OCI-LY3 (cell line): ENCODE results near the gene LYRM7.
A peak's percentile ranks its signal among the peaks of the same experiment; 100 is the strongest.

Experiments
- H2AFZ ChIP-seq: fragments of 200-600, 300-600 bp; shearing (Covaris generic); 2 replicates; pipeline ENCODE4 v1.6.0; 2014; ENCODE audit warnings: antibody characterized with exemption, low read depth, low read length
- H3K27ac ChIP-seq: fragments of 200-600, 300-600 bp; sonication (generic); 2 replicates; pipeline ENCODE4 v1.5.1; 2014; ENCODE audit warnings: mild to moderate bottlenecking, low read length, moderate library complexity, mixed read lengths
- H3K27me3 ChIP-seq: fragments of 200-600, 300-600 bp; sonication (generic); 2 replicates; pipeline ENCODE4 v1.6.1; 2014; ENCODE audit warnings: low read depth, low read length, mixed read lengths
- H3K36me3 ChIP-seq: fragments of 200-600, 300-600 bp; sonication (generic); replicated peaks from 2 replicates; pipeline ENCODE3; 2014; ENCODE audit warnings: low read depth, low read length, mixed read lengths
- H3K4me1 ChIP-seq: fragments of 300-600, 200-600 bp; sonication (generic); 2 replicates; pipeline ENCODE4 v1.6.1; 2014; ENCODE audit warnings: low read length, mixed read lengths
- H3K4me2 ChIP-seq: fragments of 200-600, 300-600 bp; sonication (generic); 2 replicates; pipeline ENCODE4 v1.6.1; 2014; ENCODE audit warnings: low read length, mixed read lengths
- H3K4me3 ChIP-seq: fragments of 300-600, 200-600 bp; sonication (generic); 2 replicates; pipeline ENCODE4 v1.5.1; 2014; ENCODE audit warnings: antibody characterized with exemption, mild to moderate bottlenecking, low read length, moderate library complexity
- H3K79me2 ChIP-seq: fragments of 300-600, 200-600 bp; shearing (Covaris generic); 2 replicates; pipeline ENCODE4 v1.6.1; 2014; ENCODE audit warnings: mild to moderate bottlenecking, low read length, mixed read lengths
- H3K9ac ChIP-seq: fragments of 300-600, 200-600 bp; shearing (Covaris generic); 2 replicates; pipeline ENCODE4 v1.6.0; 2014; ENCODE audit warnings: mild to moderate bottlenecking, low read length, moderate library complexity
- H3K9me3 ChIP-seq: fragments of 200-600, 300-600 bp; shearing (Covaris generic); 2 replicates; pipeline ENCODE4 v1.6.1; 2014; ENCODE audit warnings: low read length, mixed read lengths; ENCODE audit not compliant: insufficient read depth
- H4K20me1 ChIP-seq: fragments of 200-600, 300-600 bp; sonication (generic); 2 replicates; pipeline ENCODE4 v1.6.1; 2016; ENCODE audit warnings: low read length, mixed read lengths; ENCODE audit not compliant: insufficient read depth
- EZH2phosphoT487 ChIP-seq: fragments of 200-600 bp; shearing (Covaris generic); IDR thresholded peaks from 2 replicates; pipeline ENCODE4 v1.6.1; 2018; ENCODE audit warnings: antibody characterized with exemption, mixed run types, low read depth
- TF ChIP-seq, protein P1 (sequence below): fragments of 200-600, 300-600 bp; sonication (generic); IDR thresholded peaks from 2 replicates; pipeline ENCODE4 v1.5.1; 2014; ENCODE audit warnings: antibody characterized with exemption, low read length, low read depth

Gene LYRM7

GRCh38 chr5:131226899-131227298 lies 56.2 kb downstream of the LYRM7 start:
- no peak for TF ChIP-seq EZH2phosphoT487
- TF ChIP-seq, protein P1, sequence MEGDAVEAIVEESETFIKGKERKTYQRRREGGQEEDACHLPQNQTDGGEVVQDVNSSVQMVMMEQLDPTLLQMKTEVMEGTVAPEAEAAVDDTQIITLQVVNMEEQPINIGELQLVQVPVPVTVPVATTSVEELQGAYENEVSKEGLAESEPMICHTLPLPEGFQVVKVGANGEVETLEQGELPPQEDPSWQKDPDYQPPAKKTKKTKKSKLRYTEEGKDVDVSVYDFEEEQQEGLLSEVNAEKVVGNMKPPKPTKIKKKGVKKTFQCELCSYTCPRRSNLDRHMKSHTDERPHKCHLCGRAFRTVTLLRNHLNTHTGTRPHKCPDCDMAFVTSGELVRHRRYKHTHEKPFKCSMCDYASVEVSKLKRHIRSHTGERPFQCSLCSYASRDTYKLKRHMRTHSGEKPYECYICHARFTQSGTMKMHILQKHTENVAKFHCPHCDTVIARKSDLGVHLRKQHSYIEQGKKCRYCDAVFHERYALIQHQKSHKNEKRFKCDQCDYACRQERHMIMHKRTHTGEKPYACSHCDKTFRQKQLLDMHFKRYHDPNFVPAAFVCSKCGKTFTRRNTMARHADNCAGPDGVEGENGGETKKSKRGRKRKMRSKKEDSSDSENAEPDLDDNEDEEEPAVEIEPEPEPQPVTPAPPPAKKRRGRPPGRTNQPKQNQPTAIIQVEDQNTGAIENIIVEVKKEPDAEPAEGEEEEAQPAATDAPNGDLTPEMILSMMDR, result no peak
- H3K4me2 ChIP-seq, result no peak overlapping the region
- H3K27ac ChIP-seq, result no peak overlapping the region
- no peaks in the 10 kb centered on the region for H4K20me1 ChIP-seq
- H3K79me2 ChIP-seq, result peaks cover 48% of the 10 kb centered on the region
- no peaks in the 10 kb centered on the region for H3K9me3 ChIP-seq
- no peaks in the 10 kb centered on the region for H3K27me3 ChIP-seq
- H3K4me1 ChIP-seq, result peaks cover 63% of the 10 kb centered on the region
- H3K9ac ChIP-seq, result no peak overlapping the region
- H2AFZ ChIP-seq, result no peak overlapping the region
- H3K4me3 ChIP-seq, result no peak overlapping the region
- H3K36me3 ChIP-seq, result peaks cover 2% of the 10 kb centered on the region

DNA sequence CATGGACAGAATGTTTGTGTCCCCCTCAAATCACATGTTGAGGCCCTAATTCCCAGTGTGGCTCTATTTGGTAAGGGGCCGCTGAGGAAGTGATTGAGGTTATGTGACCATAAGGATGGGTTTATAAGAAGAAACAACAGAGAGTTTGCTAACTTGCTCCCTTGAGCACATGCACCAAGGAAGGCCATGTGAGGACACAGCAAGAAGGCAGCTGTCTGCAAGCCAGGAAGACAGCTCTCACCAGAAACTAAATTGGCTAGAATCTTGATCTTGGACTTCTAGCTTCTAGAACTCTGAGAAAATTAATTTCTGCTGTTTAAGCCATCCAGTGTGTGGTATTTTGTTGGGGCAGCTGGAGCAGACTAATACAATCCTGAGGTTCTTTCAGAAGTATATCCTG lies 57.9 kb downstream of the LYRM7 start:
- TF ChIP-seq EZH2phosphoT487, result no peak
- TF ChIP-seq, protein P1, result no peak
- no peaks in the 10 kb centered on the region for H3K9me3 ChIP-seq
- H3K4me3 ChIP-seq, result no peak overlapping the region
- peak overlapping the region; percentile 27; the same call in 1 of the 2 replicates for H3K27ac ChIP-seq
- peaks cover 31% of the 10 kb centered on the region for H3K79me2 ChIP-seq
- peaks cover 61% of the 10 kb centered on the region for H3K4me1 ChIP-seq
- peak overlapping the region; percentile 9; the same call in 1 of the 2 replicates for H3K4me2 ChIP-seq
- H3K36me3 ChIP-seq, result no peaks in the 10 kb centered on the region
- H3K9ac ChIP-seq, result peak overlapping the region; percentile 11; the same call in 1 of the 2 replicates
- no peak overlapping the region; the same call in 1 of the 2 replicates for H2AFZ ChIP-seq
- H4K20me1 ChIP-seq, result no peaks in the 10 kb centered on the region
- no peaks in the 10 kb centered on the region for H3K27me3 ChIP-seq

DNA sequence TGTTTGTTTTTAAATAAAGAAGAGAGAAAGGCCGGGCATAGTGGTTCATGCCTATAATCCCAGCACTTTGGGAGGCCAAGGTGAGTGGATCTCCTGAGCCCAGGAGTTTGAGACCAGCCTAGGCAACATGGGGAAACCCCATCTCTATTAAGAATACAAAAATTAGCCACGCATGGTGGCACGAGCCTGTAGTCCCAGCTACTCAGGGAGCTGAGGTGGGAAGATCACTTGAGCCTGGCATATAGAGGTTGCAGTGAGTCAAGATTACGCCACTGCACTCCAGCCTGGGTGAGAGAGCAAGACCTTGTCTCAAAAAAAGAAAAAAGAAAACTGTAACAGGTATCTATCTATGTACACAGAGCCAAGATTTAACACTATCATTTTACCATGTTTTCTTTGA lies 58.9 kb downstream of the LYRM7 start:
- H3K4me1 ChIP-seq, result peaks cover 53% of the 10 kb centered on the region
- H3K9ac ChIP-seq, result peak overlapping the region; percentile 55
- H3K4me2 ChIP-seq, result peak overlapping the region; percentile 84
- H3K27me3 ChIP-seq, result no peaks in the 10 kb centered on the region
- H3K79me2 ChIP-seq, result peaks cover 24% of the 10 kb centered on the region
- no peaks in the 10 kb centered on the region for H4K20me1 ChIP-seq
- H2AFZ ChIP-seq, result no peak overlapping the region
- no peaks in the 10 kb centered on the region for H3K36me3 ChIP-seq
- peak overlapping the region; percentile 73 for H3K4me3 ChIP-seq
- H3K27ac ChIP-seq, result peak overlapping the region; percentile 66
- no peaks in the 10 kb centered on the region for H3K9me3 ChIP-seq
- TF ChIP-seq, protein P1, result no peak
- no peak for TF ChIP-seq EZH2phosphoT487

DNA sequence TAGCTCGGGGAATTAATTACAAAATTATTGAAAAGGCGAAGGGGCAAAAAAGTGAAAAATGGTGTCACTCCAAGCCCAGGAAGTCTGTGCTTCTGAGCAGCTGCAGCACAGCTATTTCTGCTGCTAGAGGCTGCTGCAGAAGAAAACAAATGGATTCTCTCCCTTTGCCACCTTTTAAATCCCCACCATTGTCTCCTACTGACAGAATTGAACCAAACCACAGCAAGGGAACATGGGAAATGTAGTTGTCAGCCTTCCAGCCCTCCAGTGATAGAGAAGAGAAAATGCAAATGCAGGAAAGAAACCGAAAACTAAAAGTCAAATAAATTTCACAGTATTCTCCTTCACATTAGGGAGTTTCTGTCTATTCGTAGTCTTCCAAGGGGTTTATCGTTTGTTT lies 59.7 kb downstream of the LYRM7 start:
- peaks cover 16% of the 10 kb centered on the region for H3K79me2 ChIP-seq
- peak overlapping the region; percentile 84 for H3K4me2 ChIP-seq
- H3K27ac ChIP-seq, result peak overlapping the region; percentile 66
- H4K20me1 ChIP-seq, result no peaks in the 10 kb centered on the region
- H3K27me3 ChIP-seq, result no peaks in the 10 kb centered on the region
- H3K4me3 ChIP-seq, result peak overlapping the region; percentile 73
- no peaks in the 10 kb centered on the region for H3K9me3 ChIP-seq
- no peak for TF ChIP-seq EZH2phosphoT487
- TF ChIP-seq, protein P1, result no peak
- peak overlapping the region; percentile 55 for H3K9ac ChIP-seq
- H3K4me1 ChIP-seq, result peaks cover 45% of the 10 kb centered on the region
- H2AFZ ChIP-seq, result no peak overlapping the region
- no peaks in the 10 kb centered on the region for H3K36me3 ChIP-seq
